Measurements from ENCODE around the gene LY9.
"Not testable (repeated sequence)": the region's sequence is repeated elsewhere in the genome, so short reads cannot be mapped to it uniquely, and the experiment has no call there.

LY9 gene

GRCh38 chr1:160865337-160865736 lies 69.4 kb downstream of the LY9 start:
- no peak for DNase-seq (ENCODE audit: low read depth in 2 of 2)

DNA sequence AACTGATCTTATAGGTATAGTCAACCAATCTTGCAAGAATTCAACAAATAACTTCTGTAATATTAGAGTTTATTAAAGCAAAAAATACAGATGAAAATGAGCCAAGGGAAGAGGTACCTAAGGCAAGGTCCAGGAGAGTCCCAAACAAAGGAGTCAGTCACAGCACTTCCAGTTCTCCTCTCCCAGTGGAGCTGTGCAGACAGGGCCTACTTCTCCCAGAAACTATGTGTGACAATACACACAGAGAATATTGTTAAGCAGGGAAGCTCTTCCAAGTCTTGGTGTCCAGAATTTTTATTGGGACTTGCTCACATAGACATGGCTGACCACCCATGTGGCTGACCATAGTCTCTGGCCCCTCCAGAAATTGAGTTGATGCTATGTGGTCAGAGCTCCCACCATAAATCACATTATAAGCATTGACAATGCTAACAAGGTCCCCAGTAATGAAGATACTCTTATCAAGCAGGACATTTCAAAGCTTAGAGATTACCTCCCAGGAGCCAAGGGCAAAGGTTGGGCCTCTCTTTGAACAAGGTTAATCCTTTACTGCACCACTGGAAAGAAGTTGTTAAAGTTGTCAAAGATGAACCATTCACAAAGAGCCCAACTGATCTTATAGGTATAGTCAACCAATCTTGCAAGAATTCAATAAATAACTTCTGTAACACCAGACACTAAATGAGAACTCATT lies 70.2 kb downstream of the LY9 start:
- no peak for DNase-seq (ENCODE audit: low read depth in 2 of 2)

- DNase-seq (ENCODE audit: low read depth in 2 of 2): no peak
Observed at GRCh38 chr1:160866695-160867260, 70.8 kb downstream of the LY9 start.

DNA sequence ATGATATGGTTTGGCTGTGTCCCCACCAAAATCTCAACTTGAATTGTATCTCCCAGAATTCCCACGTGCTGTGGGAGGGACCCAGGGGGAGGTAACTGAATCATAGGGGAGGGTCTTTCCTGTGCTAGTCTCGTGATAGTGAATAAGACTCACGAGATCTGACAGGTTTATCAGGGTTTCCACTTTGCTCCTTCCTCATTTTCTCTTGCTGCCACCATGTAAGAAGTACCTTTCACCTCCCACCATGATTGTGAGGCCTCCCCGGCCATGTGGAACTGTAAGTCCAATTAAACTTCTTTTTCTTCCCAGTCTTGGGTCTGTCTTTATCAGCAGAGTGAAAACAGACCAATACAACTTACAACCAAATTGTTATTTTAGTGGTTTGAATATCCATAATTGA lies 71.7 kb downstream of the LY9 start:
- DNase-seq (ENCODE audit: low read depth in 2 of 2): not testable (repeated sequence)

DNA sequence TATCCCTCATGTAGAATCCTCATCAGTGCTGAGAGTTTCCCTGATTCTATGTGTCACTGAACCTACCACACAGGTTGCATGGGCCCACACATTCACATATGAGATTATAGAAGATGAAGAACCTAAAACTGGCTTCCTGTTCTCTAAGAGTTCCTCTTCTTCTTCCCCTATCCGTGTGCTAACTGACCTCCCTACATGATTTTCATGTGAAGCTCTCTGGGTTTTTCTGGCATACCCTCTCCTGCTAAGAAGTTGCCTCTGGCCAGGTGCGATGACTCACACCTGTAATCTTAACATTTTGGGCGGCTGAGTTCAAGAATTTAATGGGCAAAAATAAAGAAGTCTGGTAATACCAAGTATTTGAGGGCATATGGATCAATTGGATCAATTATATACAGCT lies 72.2 kb downstream of the LY9 start:
- no peak for DNase-seq (ENCODE audit: low read depth in 2 of 2)

GRCh38 chr1:160874935-160875334 lies 79.0 kb downstream of the LY9 start:
- no peak for DNase-seq (ENCODE audit: low read depth in 2 of 2)

- not testable (repeated sequence) for DNase-seq (ENCODE audit: low read depth in 2 of 2)
Observed at GRCh38 chr1:160875591-160875990, 79.6 kb downstream of the LY9 start.

DNA sequence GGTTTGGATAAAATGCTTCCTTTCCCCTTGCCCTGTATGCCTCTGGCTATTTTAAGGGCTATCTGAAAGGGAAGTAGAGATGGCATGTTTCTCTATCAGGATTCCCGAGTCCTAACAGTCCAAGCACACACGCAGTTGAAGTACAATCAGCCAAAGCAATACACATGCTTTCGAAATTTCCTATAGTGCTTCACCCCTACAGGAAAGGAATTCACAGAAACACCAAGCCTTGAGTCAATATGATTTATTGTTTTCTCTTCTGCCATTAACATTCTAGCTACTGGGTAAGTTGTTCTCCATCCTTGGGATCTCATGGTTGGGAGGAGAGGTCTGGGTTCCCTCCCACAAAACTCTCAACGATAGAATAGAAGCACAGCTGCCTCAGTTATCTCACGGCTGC lies 80.3 kb downstream of the LY9 start:
- no peak for DNase-seq (ENCODE audit: low read depth in 2 of 2)

- no peak for DNase-seq (ENCODE audit: low read depth in 2 of 2)
Observed at GRCh38 chr1:160877221-160877620, 81.2 kb downstream of the LY9 start.

All from stimulated activated CD8-positive, alpha-beta memory T cell treated with anti-CD3 and anti-CD28 coated beads, Interleukin-15, amount 100 ng/mL, for 4 hours (primary cell).